Stimulated activated CD8-positive, alpha-beta memory T cell treated with anti-CD3 and anti-CD28 coated beads, Interleukin-2, amount 100 ng/mL, for 1 hour (primary cell): ENCODE results near the gene RASAL2.
"Not testable (repeated sequence)": the region's sequence is repeated elsewhere in the genome, so short reads cannot be mapped to it uniquely, and the experiment has no call there.

Source experiments
- DNase-seq, 2 donors: peaks; one replicate each; pipeline ENCODE4 v3.0.0-alpha.2; 2020; ENCODE audit warnings: low read depth in 2 of 2

Gene RASAL2

GRCh38 chr1:178119628-178120027 is 25.7 kb downstream of the RASAL2 start:
- no peak for DNase-seq

GRCh38 chr1:178120088-178120487 is 26.2 kb downstream of the RASAL2 start:
- no peak for DNase-seq

- DNase-seq, result not testable (repeated sequence)
These were observed 26.7 kb downstream of the RASAL2 start for GRCh38 chr1:178120520-178121052.

- no peak for DNase-seq
These were observed 28.0 kb downstream of the RASAL2 start for GRCh38 chr1:178121883-178122282.

GRCh38 chr1:178122283-178122682 is 28.4 kb downstream of the RASAL2 start:
- no peak for DNase-seq

GRCh38 chr1:178124115-178124514 is 30.2 kb downstream of the RASAL2 start:
- DNase-seq, result no peak

GRCh38 chr1:178126261-178126660 is 32.4 kb downstream of the RASAL2 start:
- DNase-seq, result no peak

- DNase-seq, result no peak
These were observed 32.9 kb downstream of the RASAL2 start for GRCh38 chr1:178126741-178127185.

- no peak for DNase-seq
These were observed 33.7 kb downstream of the RASAL2 start for GRCh38 chr1:178127482-178128191.

GRCh38 chr1:178133239-178133989 is 39.5 kb downstream of the RASAL2 start:
- no peak for DNase-seq

GRCh38 chr1:178134061-178134460 is 40.2 kb downstream of the RASAL2 start:
- no peak for DNase-seq

- DNase-seq, result no peak
These were observed 43.3 kb downstream of the RASAL2 start for GRCh38 chr1:178137238-178137637.

- no peak for DNase-seq
These were observed 48.9 kb downstream of the RASAL2 start for GRCh38 chr1:178142806-178143205.

- no peak for DNase-seq
These were observed 50.1 kb downstream of the RASAL2 start for GRCh38 chr1:178143730-178144690.

- no peak for DNase-seq
These were observed 51.7 kb downstream of the RASAL2 start for GRCh38 chr1:178145605-178146004.

GRCh38 chr1:178146436-178146835 is 52.5 kb downstream of the RASAL2 start:
- DNase-seq, result no peak

- DNase-seq, result no peak
These were observed 56.7 kb downstream of the RASAL2 start for GRCh38 chr1:178150610-178151009.

GRCh38 chr1:178151831-178152230 is 57.9 kb downstream of the RASAL2 start:
- no peak for DNase-seq

- DNase-seq, result no peak
These were observed 61.8 kb downstream of the RASAL2 start for GRCh38 chr1:178155481-178156255.

- DNase-seq, result no peak
These were observed 67.0 kb downstream of the RASAL2 start for GRCh38 chr1:178160736-178161475.
